GM12891 (cell line): Measurements from ENCODE around the gene ZDHHC11.
"Not testable (repeated sequence)": the region's sequence is repeated elsewhere in the genome, so short reads cannot be mapped to it uniquely, and the experiment has no call there.

ENCODE experiments used
- DNase-seq: peaks from one replicate; pipeline ENCODE4 v3.0.0; 2011; ENCODE audit warnings: low spot score; ENCODE audit not compliant: insufficient read length
- FAIRE-seq: peaks from 2 replicates; lab custom pipeline; 2011; peaks lifted over from hg19 to GRCh38; lab: Jason Lieb, UNC
- PAX5 ChIP-seq: IDR thresholded peaks from 2 replicates; pipeline ENCODE4 v1.6.1; 2011; ENCODE audit warnings: low read length, moderate library complexity, mild to moderate bottlenecking; ENCODE audit not compliant: insufficient read depth, severe bottlenecking
- POLR2A ChIP-seq: IDR thresholded peaks from 2 replicates; pipeline ENCODE4 v1.6.1; 2011; ENCODE audit warnings: low read depth, low read length, control low read depth
- POLR2AphosphoS5 ChIP-seq: IDR thresholded peaks from 2 replicates; pipeline ENCODE4 v1.6.1; 2011; ENCODE audit warnings: low read depth, low read length, control low read depth
- POU2F2 ChIP-seq: IDR thresholded peaks from 2 replicates; pipeline ENCODE4 v1.6.1; 2011; ENCODE audit warnings: low read depth, mild to moderate bottlenecking, control low read depth, low read length, moderate library complexity
- SPI1 ChIP-seq: IDR thresholded peaks from 2 replicates; pipeline ENCODE4 v1.6.1; 2011; ENCODE audit warnings: low read depth, low read length, control low read depth
- TAF1 ChIP-seq: IDR thresholded peaks from 2 replicates; pipeline ENCODE4 v1.6.1; 2011; ENCODE audit warnings: low read depth, low read length, control low read depth

The ZDHHC11 gene

GRCh38 chr5:759781-760362 is 90.9 kb downstream of the ZDHHC11 start:
- DNase-seq (no peak), FAIRE-seq (no peak)
- no peak for TF ChIP-seq TAF1
- no peak for TF ChIP-seq POLR2A
- no peak for TF ChIP-seq PAX5
- no peak for TF ChIP-seq SPI1
- TF ChIP-seq POLR2AphosphoS5: no peak
- no peak for TF ChIP-seq POU2F2

GRCh38 chr5:759111-759751 is 91.6 kb downstream of the ZDHHC11 start:
- DNase-seq: no peak
- FAIRE-seq: no peak

GRCh38 chr5:758698-759053 is 92.1 kb downstream of the ZDHHC11 start:
- TF ChIP-seq POLR2AphosphoS5 (no peak), TAF1 (no peak), POU2F2 (no peak), POLR2A (no peak), PAX5 (no peak), SPI1 (no peak)
- DNase-seq (no peak), FAIRE-seq (no peak)

More at GRCh38 chr5:759111-759751, 91.6 kb downstream of the ZDHHC11 start:
- TF ChIP-seq POLR2AphosphoS5 (no peak), SPI1 (no peak), POU2F2 (no peak), TAF1 (no peak), PAX5 (no peak), POLR2A (no peak)

GRCh38 chr5:757931-758697 is 92.7 kb downstream of the ZDHHC11 start:
- DNase-seq (no peak), FAIRE-seq (no peak)
- TF ChIP-seq POU2F2: no peak

DNA sequence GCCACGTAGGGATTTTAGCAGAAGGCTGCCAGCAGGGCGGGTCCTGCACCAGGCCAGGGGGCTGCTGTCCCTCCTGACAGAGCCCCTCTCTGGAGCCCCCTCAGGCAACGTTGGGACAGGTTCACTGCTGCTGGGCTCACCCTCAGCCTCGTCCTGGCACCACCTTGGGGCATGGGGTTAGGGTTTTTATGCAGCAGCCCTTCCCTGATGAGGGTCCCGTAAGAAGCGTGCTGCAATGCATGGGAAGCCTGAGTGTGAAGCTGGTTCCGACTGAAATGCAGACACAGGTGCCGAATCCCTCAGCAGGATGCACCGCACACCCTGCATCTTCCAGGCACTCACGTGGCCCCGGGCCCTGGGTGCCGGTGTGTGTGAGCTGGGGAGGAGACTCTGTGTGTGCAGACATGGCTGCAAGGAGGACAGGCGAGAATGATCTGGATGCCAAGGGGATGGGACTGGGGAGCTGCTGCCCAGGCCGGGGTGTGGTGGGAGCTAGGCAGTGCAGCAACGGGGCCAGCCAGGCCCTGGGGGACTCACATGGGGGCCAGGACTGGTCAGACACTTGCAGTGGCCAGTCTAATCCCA is 93.3 kb downstream of the ZDHHC11 start:
- no peak for FAIRE-seq
- no peak for TF ChIP-seq SPI1
- no peak for TF ChIP-seq POU2F2
- no peak for TF ChIP-seq POLR2A
- no peak for TF ChIP-seq PAX5
- no peak for DNase-seq

DNA sequence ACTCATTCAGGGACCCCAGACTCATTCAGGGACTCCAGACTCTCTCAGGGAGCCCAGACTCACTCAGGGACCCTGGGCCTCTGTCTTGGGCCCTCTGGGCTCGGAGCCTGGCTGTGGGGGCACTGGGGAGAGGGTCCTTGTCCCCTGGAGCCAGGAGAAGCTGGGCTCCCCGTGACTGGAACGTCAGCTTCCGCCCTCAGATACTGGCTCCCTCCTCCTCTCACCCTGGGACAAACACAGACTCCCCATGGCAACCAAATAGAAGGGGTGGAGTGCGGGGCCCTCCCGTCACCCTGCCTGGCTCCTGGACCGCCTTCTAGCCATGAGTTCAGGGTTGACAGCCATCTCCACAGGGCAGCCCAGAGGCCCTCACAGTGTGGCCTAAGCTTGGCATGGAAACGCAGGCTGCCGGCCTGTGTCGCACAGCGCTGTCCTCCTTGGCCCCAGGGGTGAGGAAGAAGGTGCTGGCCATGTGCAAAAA is 93.9 kb downstream of the ZDHHC11 start:
- DNase-seq: no peak
- TF ChIP-seq POLR2AphosphoS5: no peak
- no peak for TF ChIP-seq TAF1
- no peak for TF ChIP-seq POLR2A
- TF ChIP-seq PAX5: no peak
- TF ChIP-seq POU2F2: no peak
- TF ChIP-seq SPI1: no peak
- FAIRE-seq: no peak

DNA sequence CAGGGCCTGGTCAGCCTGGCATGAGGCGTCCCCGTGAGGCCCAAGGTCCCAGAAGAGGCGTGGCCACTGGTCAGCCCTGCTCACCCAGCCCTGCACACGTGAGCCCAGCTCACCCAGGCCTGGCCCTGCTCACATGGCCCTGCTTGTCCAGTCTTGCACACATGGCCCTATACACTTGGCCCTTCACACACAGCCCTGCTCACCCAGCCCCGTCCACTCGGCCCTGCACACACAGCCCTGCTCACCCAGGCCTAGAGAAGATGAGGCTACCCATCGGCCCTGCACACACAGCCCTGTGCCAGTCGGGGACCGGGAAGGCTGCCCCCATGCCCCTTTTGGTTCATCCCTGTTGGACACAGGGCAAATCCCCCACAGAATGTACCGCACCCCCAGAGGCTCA is 94.6 kb downstream of the ZDHHC11 start:
- FAIRE-seq (no peak), DNase-seq (no peak)
- no peak for TF ChIP-seq POLR2A
- TF ChIP-seq SPI1: no peak
- TF ChIP-seq POU2F2: no peak
- no peak for TF ChIP-seq TAF1
- TF ChIP-seq POLR2AphosphoS5: no peak
- no peak for TF ChIP-seq PAX5

DNA sequence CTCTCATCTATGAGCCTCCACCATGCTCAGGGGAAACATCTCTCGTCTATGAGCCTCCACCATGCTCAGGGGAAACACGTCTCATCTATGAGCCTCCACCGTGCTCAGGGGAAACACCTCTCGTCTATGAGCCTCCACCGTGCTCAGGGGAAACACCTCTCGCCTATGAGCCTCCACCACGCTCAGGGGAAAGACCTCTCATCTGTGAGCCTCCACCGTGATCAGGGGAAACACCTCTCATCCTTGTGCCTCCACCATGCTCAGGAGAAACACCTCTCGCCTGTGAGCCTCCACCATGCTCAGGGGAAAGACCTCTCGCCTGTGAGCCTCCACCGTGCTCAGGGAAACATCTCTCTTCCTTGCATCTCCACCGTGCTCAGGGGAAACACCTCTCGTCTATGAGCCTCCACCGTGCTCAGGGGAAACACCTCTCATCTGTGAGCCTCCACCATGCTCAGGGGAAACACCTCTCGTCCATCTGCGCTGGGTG is 96.6 kb downstream of the ZDHHC11 start:
- DNase-seq: not testable (repeated sequence)
- FAIRE-seq: peak; percentile 75

DNA sequence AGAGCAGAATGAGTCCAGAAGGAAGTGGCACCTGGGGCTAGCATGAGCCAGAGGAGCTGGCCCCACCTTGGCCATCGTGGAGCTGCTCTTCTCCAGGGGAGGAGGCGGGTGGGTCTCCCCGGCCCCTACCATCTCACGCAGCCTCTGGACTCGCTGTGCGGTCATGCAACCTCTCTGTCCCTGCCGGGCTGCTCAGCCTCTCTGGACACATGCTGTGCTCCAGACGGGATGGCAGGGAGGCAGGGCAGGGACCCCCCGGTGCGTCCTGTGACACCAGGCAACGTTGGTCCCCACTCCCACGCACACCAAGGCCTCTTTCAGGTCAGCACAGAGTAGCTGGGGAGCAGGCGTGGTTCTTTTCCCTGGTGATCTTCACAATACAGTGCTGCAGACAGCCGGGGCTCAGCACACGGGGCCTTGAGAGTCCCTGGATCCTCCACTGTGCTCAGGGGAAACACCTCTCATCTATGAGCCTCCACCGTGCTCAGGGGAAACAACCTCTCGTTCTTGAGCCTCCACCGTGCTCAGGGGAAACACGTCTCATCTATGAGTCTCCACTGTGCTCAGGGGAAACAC is 97.1 kb downstream of the ZDHHC11 start:
- not testable (repeated sequence) for DNase-seq
- peak; percentile 75 for FAIRE-seq

- FAIRE-seq, DNase-seq: not testable (repeated sequence)
These were observed 98.2 kb downstream of the ZDHHC11 start for GRCh38 chr5:752532-753115.

DNA sequence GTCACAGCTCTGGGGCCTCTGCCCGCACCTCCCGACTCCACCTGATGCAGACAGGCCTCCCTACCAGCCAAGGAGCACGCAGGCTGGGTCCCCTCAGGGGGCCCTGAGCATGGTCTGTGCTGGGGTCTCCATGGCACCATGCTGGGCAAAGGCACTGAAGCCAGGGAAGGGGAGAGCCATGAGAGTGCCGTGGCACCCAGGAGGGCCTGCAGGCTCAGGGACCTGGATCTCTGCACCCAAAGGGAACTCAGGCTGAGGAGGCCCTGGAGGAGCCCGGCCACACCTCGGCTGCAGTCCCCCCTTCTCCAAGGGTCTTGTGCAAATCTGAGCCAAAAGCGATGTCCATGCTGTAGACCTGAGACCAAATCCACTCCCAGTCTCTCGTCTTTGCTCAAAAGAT is 98.8 kb downstream of the ZDHHC11 start:
- not testable (repeated sequence) for FAIRE-seq, DNase-seq
